Measurements from ENCODE around the gene DLX3.

GRCh38 chr17:50015146-50015545 lies 20.1 kb upstream of the DLX3 start:
- TF ChIP-seq, protein P1, sequence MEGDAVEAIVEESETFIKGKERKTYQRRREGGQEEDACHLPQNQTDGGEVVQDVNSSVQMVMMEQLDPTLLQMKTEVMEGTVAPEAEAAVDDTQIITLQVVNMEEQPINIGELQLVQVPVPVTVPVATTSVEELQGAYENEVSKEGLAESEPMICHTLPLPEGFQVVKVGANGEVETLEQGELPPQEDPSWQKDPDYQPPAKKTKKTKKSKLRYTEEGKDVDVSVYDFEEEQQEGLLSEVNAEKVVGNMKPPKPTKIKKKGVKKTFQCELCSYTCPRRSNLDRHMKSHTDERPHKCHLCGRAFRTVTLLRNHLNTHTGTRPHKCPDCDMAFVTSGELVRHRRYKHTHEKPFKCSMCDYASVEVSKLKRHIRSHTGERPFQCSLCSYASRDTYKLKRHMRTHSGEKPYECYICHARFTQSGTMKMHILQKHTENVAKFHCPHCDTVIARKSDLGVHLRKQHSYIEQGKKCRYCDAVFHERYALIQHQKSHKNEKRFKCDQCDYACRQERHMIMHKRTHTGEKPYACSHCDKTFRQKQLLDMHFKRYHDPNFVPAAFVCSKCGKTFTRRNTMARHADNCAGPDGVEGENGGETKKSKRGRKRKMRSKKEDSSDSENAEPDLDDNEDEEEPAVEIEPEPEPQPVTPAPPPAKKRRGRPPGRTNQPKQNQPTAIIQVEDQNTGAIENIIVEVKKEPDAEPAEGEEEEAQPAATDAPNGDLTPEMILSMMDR (IDR thresholded peaks at IDR 0.05) = no peak
- TF ChIP-seq POLR2AphosphoS5 (IDR thresholded peaks at IDR 0.05; ENCODE audit: insufficient read depth in 1 of 2, low read depth in 1 of 2) (no peak), POLR2A (IDR thresholded peaks at IDR 0.05) (no peak)
